ENCODE data around the gene NR5A2. TPM values are rescaled to one million over a fixed set of nuclear protein-coding genes. Genes with fewer than 3 reads are reported as not detected.

The NR5A2 gene
- total and polyA plus RNA-seq, 10 of the 15 experiments (the other 5 are each of a cell fraction or from before 2014, with no cell fraction given): 0.02 to 0.60 (median 0.15) TPM; not detected in 1

DNA sequence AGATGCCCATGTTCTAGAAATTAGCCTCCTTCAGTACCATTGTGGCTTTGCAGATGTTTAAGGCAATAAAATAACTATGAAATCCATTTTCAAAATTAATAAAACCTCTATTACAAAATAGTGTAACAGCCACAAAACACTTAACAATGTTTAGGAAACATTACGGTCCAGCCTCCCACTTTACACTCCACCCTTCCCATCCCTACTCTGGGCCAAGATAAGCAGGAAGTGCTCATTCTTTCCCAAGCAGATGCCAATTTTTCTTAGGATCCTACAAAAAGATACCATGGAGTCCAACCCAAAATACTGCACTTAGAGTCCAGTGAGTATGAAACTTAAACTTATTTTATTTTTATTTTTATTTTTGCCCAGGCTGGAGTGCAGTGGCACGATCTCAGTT is 150.8 kb downstream of the NR5A2 start (continued):
- TF ChIP-seq BCL11A (IDR thresholded peaks at IDR 0.05; ENCODE audit: low read depth, low read length): no peak
- TF ChIP-seq BMI1 (IDR thresholded peaks at IDR 0.05; ENCODE audit: borderline replicate concordance): no peak
- no peak for TF ChIP-seq SUPT20H (IDR thresholded peaks at IDR 0.05; ENCODE audit: borderline replicate concordance, control insufficient read depth, low read depth, low read length)
- TF ChIP-seq RBBP5 (conservative IDR thresholded peaks at IDR 0.05): no peak
- TF ChIP-seq, protein P1, sequence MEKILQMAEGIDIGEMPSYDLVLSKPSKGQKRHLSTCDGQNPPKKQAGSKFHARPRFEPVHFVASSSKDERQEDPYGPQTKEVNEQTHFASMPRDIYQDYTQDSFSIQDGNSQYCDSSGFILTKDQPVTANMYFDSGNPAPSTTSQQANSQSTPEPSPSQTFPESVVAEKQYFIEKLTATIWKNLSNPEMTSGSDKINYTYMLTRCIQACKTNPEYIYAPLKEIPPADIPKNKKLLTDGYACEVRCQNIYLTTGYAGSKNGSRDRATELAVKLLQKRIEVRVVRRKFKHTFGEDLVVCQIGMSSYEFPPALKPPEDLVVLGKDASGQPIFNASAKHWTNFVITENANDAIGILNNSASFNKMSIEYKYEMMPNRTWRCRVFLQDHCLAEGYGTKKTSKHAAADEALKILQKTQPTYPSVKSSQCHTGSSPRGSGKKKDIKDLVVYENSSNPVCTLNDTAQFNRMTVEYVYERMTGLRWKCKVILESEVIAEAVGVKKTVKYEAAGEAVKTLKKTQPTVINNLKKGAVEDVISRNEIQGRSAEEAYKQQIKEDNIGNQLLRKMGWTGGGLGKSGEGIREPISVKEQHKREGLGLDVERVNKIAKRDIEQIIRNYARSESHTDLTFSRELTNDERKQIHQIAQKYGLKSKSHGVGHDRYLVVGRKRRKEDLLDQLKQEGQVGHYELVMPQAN (conservative IDR thresholded peaks at IDR 0.05): no peak
- TF ChIP-seq PML (IDR thresholded peaks at IDR 0.05; ENCODE audit: low read length): no peak

DNA sequence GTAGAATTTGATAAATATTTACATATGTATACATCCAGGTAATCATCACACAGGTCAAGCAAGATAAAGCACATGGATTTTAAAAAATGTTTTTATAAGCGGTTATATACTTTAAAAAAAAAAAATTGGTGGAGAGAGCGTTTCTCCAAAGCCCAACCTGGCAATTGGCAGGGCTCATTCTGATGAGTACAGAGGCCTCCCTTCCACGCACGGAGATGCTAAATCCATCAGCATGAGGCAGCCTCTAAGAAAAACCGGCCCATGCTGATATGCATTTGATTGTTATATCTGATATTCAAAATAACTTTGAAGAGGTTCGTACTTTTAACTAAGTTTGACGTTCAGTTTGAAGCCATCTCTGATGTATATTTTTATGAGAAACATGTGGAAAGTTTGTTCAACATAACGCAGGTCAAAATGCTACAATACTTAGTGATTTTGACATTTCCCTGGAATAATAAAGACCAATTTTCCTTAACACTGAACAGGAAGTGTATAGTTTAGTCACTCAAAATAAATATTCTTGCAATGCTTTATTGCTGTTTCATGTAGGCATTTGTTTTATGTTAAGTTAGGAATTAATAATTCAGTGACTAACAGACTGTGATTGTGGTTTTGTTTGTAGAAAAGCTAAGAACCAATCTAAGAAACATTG is 151.7 kb downstream of the NR5A2 start:
- Histone ChIP-seq H3K9me3 (replicated peaks; ENCODE audit: control insufficient read depth, insufficient read depth, low read length) (no peaks in the 10 kb centered on the region), H3K79me2 (ENCODE audit: control insufficient read depth, insufficient read depth, low read length) (no peaks in the 10 kb centered on the region), H4K20me1 (ENCODE audit: control insufficient read depth, insufficient read depth) (no peaks in the 10 kb centered on the region), H3K4me2 (ENCODE audit: control insufficient read depth, insufficient read depth) (no peak overlapping the region), H3K9ac (ENCODE audit: control insufficient read depth, insufficient read depth, low read length) (no peak overlapping the region), H3K27me3 (replicated peaks in 1 of 2; ENCODE audit: control insufficient read depth in 2 of 2, insufficient read depth in 2 of 2, low read length in 1 of 2) (no peaks in the 10 kb centered on the region), H2AFZ (ENCODE audit: control insufficient read depth, low read depth, low read length) (no peak overlapping the region), H3K4me3 (no peak overlapping the region), H3K36me3 (ENCODE audit: control insufficient read depth in 2 of 2, insufficient read depth in 2 of 2, low read length in 1 of 2) (no peaks in the 10 kb centered on the region), H3K27ac (ENCODE audit: control insufficient read depth, insufficient read depth) (no peak overlapping the region), H3K4me1 (ENCODE audit: control insufficient read depth, insufficient read depth, low read length) (no peaks in the 10 kb centered on the region)
- WGBS (ENCODE audit: insufficient coverage, insufficient replicate concordance, low lambda C conversion rate, missing lambda C conversion rate): 65% methylated on average over 8 of the region's 8 CpGs
- intact Hi-C loops (cut with micrococcal nuclease; ENCODE audit: unreplicated experiment): no loop called here
- in situ Hi-C loops (cut with MboI): no loop called here
- RAD21 ChIA-PET (ENCODE audit: unreplicated experiment): no interaction called here
- FAIRE-seq (no peak), ATAC-seq (no peak), DNase-seq (ENCODE audit: low read depth, low spot score) (no peak)
- TF ChIP-seq, protein P2, sequence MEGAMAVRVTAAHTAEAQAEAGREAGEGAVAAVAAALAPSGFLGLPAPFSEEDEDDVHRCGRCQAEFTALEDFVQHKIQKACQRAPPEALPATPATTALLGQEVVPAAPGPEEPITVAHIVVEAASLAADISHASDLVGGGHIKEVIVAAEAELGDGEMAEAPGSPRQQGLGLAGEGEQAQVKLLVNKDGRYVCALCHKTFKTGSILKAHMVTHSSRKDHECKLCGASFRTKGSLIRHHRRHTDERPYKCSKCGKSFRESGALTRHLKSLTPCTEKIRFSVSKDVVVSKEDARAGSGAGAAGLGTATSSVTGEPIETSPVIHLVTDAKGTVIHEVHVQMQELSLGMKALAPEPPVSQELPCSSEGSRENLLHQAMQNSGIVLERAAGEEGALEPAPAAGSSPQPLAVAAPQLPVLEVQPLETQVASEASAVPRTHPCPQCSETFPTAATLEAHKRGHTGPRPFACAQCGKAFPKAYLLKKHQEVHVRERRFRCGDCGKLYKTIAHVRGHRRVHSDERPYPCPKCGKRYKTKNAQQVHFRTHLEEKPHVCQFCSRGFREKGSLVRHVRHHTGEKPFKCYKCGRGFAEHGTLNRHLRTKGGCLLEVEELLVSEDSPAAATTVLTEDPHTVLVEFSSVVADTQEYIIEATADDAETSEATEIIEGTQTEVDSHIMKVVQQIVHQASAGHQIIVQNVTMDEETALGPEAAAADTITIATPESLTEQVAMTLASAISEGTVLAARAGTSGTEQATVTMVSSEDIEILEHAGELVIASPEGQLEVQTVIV (IDR thresholded peaks at IDR 0.05; ENCODE audit: borderline replicate concordance, partially characterized antibody): no peak
- TF ChIP-seq BACH1 (IDR thresholded peaks at IDR 0.05; ENCODE audit: borderline replicate concordance): no peak
- CTCF ChIA-PET: no interaction called here
- SMC1A ChIA-PET (ENCODE audit: uncharacterized antibody, unreplicated experiment): interaction anchor here (0.9 kb wide), 1 partner anchor 40 kb away, joined by 3 read pairs; no protein-coding TSS in a partner anchor
- no TSS peak for BruUV-seq (replicated peaks)
- POLR2A ChIA-PET: no interaction called here

All from GM12878 (cell line).